BE2C (cell line): Measurements from ENCODE around the gene MAP7.
A peak's percentile ranks its signal among the peaks of the same experiment; 100 is the strongest.
"Not testable (repeated sequence)": the region's sequence is repeated elsewhere in the genome, so short reads cannot be mapped to it uniquely, and the experiment has no call there.

ENCODE experiments used
- DNase-seq: peaks from one replicate; pipeline ENCODE4 v3.0.0-alpha.2; 2020
- H3K27me3 ChIP-seq: fragments of 250-450 bp; sonication (Bioruptor Pico); 2 replicates; pipeline ENCODE4 v1.5.1; 2020; ENCODE audit warnings: mild to moderate bottlenecking
- H3K36me3 ChIP-seq: fragments of 250-450 bp; sonication (Bioruptor Pico); 2 replicates; pipeline ENCODE4 v1.5.1; 2020; ENCODE audit warnings: mild to moderate bottlenecking
- H3K4me1 ChIP-seq: fragments of 250-450 bp; sonication (Bioruptor Pico); 2 replicates; pipeline ENCODE4 v1.5.1; 2020
- H3K4me3 ChIP-seq: 2 replicates; pipeline ENCODE4 v1.5.1; 2011; ENCODE audit warnings: low read depth, low read length
- H3K9me3 ChIP-seq: fragments of 250-450 bp; sonication (Bioruptor Pico); 2 replicates; pipeline ENCODE4 v1.5.1; 2020
- TF ChIP-seq, protein P1 (sequence below): IDR thresholded peaks from 2 replicates; pipeline ENCODE4 v1.5.1; 2012; ENCODE audit warnings: mild to moderate bottlenecking, low read depth, low read length

Gene MAP7

DNA sequence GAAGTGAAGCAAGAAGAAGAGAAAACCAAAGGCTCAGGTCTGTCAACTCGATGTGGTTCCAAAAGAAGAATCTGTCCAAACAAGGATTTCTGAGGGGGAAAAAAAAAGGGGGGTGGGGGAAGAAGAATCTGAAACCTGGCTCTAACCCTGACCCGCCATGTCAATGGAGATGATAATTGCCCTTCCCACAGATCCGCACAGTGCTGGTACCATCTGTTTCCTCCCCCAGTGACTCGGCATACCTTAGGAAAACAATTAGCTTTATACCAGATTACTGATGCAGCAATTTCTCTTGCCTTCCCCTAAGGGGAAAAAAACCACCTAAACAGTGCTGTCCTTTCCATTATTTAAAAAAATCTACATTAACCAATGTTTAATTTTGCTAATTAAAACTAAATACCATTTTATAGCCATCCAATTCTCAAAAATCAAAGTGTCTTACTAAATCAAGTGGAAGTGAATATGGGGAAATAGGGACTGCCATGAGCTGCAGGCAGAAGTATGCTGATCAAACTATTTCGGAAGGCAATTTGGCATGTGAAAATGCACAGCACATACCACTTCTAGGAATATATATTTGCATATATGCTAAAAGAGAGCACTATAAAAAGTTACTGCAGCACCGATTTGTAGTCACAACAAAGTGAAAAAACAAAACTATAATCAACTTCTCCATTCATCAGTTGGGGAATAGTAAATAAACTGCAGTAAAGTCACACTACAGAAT, 46.8 kb downstream of the MAP7 start:
- DNase-seq: no peak
- Histone ChIP-seq H3K4me3 (no peak overlapping the region), H3K9me3 (no peaks in the 10 kb centered on the region), H3K36me3 (no peaks in the 10 kb centered on the region), H3K4me1 (peaks cover 38% of the 10 kb centered on the region), H3K27me3 (no peaks in the 10 kb centered on the region)
- TF ChIP-seq, protein P1, sequence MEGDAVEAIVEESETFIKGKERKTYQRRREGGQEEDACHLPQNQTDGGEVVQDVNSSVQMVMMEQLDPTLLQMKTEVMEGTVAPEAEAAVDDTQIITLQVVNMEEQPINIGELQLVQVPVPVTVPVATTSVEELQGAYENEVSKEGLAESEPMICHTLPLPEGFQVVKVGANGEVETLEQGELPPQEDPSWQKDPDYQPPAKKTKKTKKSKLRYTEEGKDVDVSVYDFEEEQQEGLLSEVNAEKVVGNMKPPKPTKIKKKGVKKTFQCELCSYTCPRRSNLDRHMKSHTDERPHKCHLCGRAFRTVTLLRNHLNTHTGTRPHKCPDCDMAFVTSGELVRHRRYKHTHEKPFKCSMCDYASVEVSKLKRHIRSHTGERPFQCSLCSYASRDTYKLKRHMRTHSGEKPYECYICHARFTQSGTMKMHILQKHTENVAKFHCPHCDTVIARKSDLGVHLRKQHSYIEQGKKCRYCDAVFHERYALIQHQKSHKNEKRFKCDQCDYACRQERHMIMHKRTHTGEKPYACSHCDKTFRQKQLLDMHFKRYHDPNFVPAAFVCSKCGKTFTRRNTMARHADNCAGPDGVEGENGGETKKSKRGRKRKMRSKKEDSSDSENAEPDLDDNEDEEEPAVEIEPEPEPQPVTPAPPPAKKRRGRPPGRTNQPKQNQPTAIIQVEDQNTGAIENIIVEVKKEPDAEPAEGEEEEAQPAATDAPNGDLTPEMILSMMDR: no peak

DNA sequence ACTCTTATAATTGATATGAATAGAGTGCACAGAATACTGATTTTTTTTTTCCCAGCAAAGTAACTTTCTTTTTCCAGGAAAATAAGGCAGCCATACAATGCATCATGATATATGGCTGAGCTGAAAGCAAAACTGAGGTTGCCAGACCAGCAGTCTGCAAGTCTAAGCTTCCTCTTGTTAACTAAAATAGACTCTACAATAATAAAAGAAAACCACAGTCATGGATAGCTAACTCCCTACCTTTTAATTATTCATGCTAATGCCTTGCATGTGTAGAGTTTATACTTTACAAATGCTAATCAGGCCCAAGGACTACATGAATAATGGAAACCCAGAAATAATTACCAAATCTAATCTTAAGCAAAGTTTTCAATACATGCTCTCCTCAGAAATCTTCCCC, 47.4 kb downstream of the MAP7 start:
- DNase-seq: no peak
- no peaks in the 10 kb centered on the region for H3K27me3 ChIP-seq
- H3K4me3 ChIP-seq: no peak overlapping the region
- peaks cover 38% of the 10 kb centered on the region for H3K4me1 ChIP-seq
- TF ChIP-seq, protein P1: no peak
- no peaks in the 10 kb centered on the region for H3K36me3 ChIP-seq
- H3K9me3 ChIP-seq: no peaks in the 10 kb centered on the region

DNA sequence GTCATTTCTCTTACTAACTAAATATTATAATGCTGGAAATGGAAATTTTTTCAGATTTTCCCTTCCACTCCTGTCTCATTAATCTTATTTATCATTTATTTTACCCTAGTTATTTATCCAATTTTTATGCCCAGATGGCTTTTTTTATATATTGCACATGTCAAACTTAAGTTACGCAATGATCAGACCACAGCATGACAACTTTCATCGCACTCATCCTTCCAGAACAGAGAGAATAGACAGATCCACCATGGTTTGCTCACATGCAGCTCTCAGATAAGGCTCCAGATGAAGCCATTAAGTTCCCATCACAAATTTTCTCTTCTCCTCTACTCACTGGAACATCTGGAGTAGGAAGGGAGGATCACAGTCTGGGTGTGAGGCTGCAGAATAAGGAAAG, 48.7 kb downstream of the MAP7 start:
- Histone ChIP-seq H3K9me3 (no peaks in the 10 kb centered on the region), H3K4me3 (no peak overlapping the region), H3K36me3 (no peaks in the 10 kb centered on the region), H3K27me3 (no peaks in the 10 kb centered on the region), H3K4me1 (peaks cover 38% of the 10 kb centered on the region)
- peak; percentile 40 for DNase-seq
- TF ChIP-seq, protein P1: no peak

DNA sequence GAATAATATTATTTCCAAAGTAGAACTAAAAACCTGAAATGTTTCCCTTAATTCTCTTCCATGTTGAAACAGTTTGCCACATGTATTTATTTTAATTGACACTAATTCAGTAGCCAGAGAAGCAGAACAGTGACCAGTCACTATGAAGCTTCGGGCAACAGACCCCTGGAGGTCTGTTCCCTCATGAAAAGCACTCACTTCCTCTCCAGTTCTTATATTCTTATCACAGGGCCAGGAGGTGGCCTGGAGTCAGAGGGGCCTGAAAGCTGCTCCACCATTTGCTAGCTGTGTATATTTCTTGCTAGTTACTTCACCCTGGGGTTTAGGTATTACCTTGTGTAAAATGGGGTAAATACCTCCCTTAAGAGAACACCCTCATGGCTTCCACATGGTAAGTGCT, 49.1 kb downstream of the MAP7 start:
- peak; percentile 75 for DNase-seq
- Histone ChIP-seq H3K9me3 (no peaks in the 10 kb centered on the region), H3K4me1 (peaks cover 37% of the 10 kb centered on the region), H3K27me3 (no peaks in the 10 kb centered on the region), H3K36me3 (no peaks in the 10 kb centered on the region), H3K4me3 (no peak overlapping the region)
- TF ChIP-seq, protein P1: no peak

DNA sequence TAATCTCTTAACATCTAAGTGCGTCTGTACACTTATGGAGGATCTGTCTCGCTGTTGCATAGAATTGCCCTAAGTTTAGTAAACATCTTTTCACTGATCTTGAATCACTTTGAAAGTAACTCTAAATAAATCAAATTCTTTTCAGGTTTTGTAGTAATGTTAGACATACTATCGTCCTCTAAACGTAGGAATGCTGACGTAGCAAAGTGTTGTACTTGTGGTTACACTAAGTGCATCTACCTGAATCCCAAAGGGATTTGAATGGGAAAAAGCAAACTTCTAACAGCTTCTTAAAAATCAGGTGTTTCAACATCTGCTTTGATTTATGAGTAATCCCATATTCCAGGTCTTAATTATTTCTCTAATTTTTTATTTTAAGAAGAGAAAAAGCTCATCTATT, 49.8 kb downstream of the MAP7 start:
- DNase-seq: no peak
- Histone ChIP-seq H3K36me3 (no peaks in the 10 kb centered on the region), H3K9me3 (no peaks in the 10 kb centered on the region), H3K27me3 (no peaks in the 10 kb centered on the region), H3K4me3 (no peak overlapping the region), H3K4me1 (peaks cover 33% of the 10 kb centered on the region)
- TF ChIP-seq, protein P1: no peak

DNA sequence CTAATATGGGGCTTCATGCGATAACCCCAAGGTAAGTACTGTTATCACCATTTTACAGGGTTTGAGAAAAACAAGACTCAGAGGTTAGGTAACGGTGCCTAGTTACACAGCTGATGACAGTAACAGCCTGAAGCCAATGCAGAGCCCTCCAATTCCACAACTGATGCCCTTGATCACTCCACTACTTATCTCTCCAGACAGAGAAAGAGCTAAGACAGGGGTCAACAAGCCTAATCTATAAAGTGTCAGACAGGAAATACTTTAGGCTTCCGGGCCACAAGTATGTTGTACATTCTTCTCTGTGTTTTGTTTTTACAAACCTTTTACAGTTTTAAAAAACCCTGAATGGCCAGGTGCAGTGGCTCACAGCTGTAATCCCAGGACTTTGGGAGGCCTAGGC, 50.9 kb downstream of the MAP7 start:
- peaks cover 32% of the 10 kb centered on the region for H3K4me1 ChIP-seq

DNA sequence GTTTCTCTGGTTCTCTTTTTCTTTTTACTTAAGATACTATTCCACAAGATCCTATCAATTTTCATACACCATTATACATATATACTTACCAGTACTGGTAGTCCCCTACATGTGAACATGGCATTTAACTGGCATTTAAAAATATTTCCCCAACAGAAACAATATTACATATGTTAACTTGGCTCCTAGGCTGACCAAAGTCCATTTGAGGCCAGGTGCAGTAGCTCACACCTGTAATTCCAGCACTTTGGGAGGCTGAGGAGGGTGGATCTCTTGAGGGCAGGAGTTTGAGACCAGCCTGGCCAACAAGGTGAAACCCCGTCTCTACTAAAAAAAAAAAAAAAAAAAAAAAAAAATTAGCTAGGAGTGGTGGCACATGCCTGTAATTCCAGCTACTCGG, 53.8 kb downstream of the MAP7 start:
- not testable (repeated sequence) for DNase-seq, H3K4me3 ChIP-seq, H3K27me3 ChIP-seq, H3K36me3 ChIP-seq, H3K9me3 ChIP-seq
- H3K4me1 ChIP-seq: peaks cover 25% of the 10 kb centered on the region

More for the DNA sequence above, 50.9 kb downstream of the MAP7 start:
- H3K4me3 ChIP-seq: no peak overlapping the region
- H3K36me3 ChIP-seq: no peaks in the 10 kb centered on the region
- DNase-seq: no peak
- H3K27me3 ChIP-seq: no peaks in the 10 kb centered on the region
- H3K9me3 ChIP-seq: no peaks in the 10 kb centered on the region
- TF ChIP-seq, protein P1: no peak
